Hepatocyte (in vitro differentiated cells): Measurements from ENCODE around the gene TBR1. TPM values are rescaled to one million over a fixed set of nuclear protein-coding genes. Genes with fewer than 3 reads are reported as not detected.

Experiments used
- DNase-seq: peaks from one replicate; pipeline ENCODE4 v3.0.0-alpha.2; 2016; ENCODE audit warnings: low spot score
- H2AFZ ChIP-seq: fragments of 200-600 bp; sonication (generic); 2 replicates; pipeline ENCODE4 v1.6.0; 2016; ENCODE audit warnings: antibody characterized with exemption, mild to moderate bottlenecking
- H3K27ac ChIP-seq: fragments of 200-600 bp; sonication (generic); 2 replicates; pipeline ENCODE4 v1.5.1; 2016; ENCODE audit warnings: mild to moderate bottlenecking
- H3K27me3 ChIP-seq: fragments of 200-600 bp; sonication (generic); 2 replicates; pipeline ENCODE4 v1.6.1; 2016
- H3K36me3 ChIP-seq: fragments of 200-600 bp; sonication (generic); replicated peaks from 2 replicates; pipeline ENCODE4 v1.5.1; 2016; ENCODE audit warnings: low read depth; ENCODE audit not compliant: insufficient read depth
- H3K4me1 ChIP-seq: fragments of 200-600 bp; sonication (generic); 2 replicates; pipeline ENCODE4 v1.5.1; 2016; ENCODE audit warnings: mild to moderate bottlenecking, moderate library complexity; ENCODE audit not compliant: insufficient read depth
- H3K4me2 ChIP-seq: fragments of 200-600 bp; sonication (generic); 2 replicates; pipeline ENCODE4 v1.6.0; 2016
- H3K4me3 ChIP-seq: fragments of 200-600 bp; sonication (generic); 2 replicates; pipeline ENCODE4 v1.5.1; 2016; ENCODE audit warnings: mild to moderate bottlenecking
- H3K79me2 ChIP-seq: fragments of 200-600 bp; sonication (generic); 2 replicates; pipeline ENCODE4 v1.6.0; 2017; ENCODE audit warnings: mild to moderate bottlenecking
- H3K9me2 ChIP-seq: fragments of 200-600 bp; sonication (generic); replicated peaks from 2 replicates; pipeline ENCODE4 v1.6.0; 2017; ENCODE audit warnings: mild to moderate bottlenecking; ENCODE audit not compliant: insufficient read depth
- H3K9me3 ChIP-seq: fragments of 200-600 bp; sonication (generic); 2 replicates; pipeline ENCODE4 v1.5.1; 2016; ENCODE audit warnings: low read depth, mild to moderate bottlenecking
- H4K20me1 ChIP-seq: fragments of 200-600 bp; sonication (generic); 2 replicates; pipeline ENCODE4 v1.6.0; 2016; ENCODE audit warnings: mild to moderate bottlenecking; ENCODE audit not compliant: insufficient read depth, poor library complexity, severe bottlenecking
- EZH2 ChIP-seq: fragments of 200-600 bp; sonication (generic); IDR thresholded peaks from 2 replicates; pipeline ENCODE4 v1.6.1; 2016; ENCODE audit warnings: antibody characterized with exemption, mild to moderate bottlenecking, borderline replicate concordance
- EZH2phosphoT487 ChIP-seq: fragments of 200-600 bp; sonication (generic); IDR thresholded peaks from one replicate; pipeline ENCODE4 v1.6.1; 2018; ENCODE audit warnings: antibody characterized with exemption, mild to moderate bottlenecking, low read depth, moderate library complexity; ENCODE audit not compliant: unreplicated experiment, severe bottlenecking
- WGBS: methylation state at CpG from one replicate; pipeline ENCODE4 v1.1.6; 2016; ENCODE audit warnings: low lambda C conversion rate; ENCODE audit errors: missing lambda C conversion rate; 5-methylcytosine and 5-hydroxymethylcytosine counted together
- polyA plus RNA-seq: library from polyadenylated mRNA; unstranded; fragments of >200 nt; fragmentation: Nextera tagmentation; extraction: Ambion mirVana; gene quantifications from 2 replicates; pipeline ENCODE4 v1.2.1, GENCODE V29; 2016
- total RNA-seq: library from RNA; depleted of rRNA; stranded (reverse); fragments of >200 nt; gene quantifications from 2 replicates; pipeline ENCODE4 v1.2.3, GENCODE V29; 2014
- TF ChIP-seq, protein P1 (sequence below): fragments of 200-600 bp; sonication (generic); IDR thresholded peaks from 2 replicates; pipeline ENCODE4 v1.5.1; 2016; ENCODE audit warnings: antibody characterized with exemption, mild to moderate bottlenecking; ENCODE audit not compliant: poor library complexity

The TBR1 gene
- total and polyA plus RNA-seq, 2 experiments from 2014 or later = not detected

DNA sequence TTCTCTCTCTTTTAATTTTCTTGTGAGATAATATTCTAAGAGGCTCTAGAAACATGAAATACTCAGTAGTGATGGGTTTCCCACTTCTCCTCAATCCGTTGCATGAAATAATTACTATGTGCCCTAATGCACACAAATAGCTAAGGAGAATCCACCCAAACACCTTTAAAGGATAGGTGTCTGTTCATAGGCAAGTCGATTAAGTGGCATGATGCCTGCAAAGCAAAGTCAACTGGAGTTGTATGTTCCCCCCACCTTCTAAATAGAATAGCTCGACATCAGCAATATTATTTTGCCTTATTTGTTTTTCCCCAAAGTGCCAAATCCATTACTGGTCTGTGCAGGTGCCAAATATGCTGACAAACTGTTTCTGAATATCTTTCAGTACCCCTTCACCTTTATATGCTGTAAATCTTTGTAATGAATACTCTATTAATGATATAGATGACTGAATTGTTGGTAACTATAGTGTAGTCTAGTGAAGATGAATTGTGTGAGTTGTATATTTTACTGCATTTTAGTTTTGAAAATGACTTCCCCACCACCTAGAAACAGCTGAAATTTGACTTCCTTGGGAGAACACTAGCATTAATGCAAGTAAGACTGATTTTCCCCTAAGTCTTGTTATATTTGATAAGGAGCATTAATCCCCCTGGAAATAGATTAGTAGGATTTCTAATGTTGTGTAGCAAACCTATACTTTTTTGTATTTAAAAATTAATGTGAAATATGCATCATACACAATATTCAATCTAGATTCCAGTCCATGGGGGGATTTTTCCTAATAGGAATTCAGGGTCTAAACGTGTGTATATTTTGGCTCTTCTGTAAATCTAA is 9.0 kb downstream of the TBR1 start:
- H3K79me2 ChIP-seq = no peaks in the 10 kb centered on the region
- no peak overlapping the region for H3K4me2 ChIP-seq
- no peak for DNase-seq
- TF ChIP-seq, protein P1, sequence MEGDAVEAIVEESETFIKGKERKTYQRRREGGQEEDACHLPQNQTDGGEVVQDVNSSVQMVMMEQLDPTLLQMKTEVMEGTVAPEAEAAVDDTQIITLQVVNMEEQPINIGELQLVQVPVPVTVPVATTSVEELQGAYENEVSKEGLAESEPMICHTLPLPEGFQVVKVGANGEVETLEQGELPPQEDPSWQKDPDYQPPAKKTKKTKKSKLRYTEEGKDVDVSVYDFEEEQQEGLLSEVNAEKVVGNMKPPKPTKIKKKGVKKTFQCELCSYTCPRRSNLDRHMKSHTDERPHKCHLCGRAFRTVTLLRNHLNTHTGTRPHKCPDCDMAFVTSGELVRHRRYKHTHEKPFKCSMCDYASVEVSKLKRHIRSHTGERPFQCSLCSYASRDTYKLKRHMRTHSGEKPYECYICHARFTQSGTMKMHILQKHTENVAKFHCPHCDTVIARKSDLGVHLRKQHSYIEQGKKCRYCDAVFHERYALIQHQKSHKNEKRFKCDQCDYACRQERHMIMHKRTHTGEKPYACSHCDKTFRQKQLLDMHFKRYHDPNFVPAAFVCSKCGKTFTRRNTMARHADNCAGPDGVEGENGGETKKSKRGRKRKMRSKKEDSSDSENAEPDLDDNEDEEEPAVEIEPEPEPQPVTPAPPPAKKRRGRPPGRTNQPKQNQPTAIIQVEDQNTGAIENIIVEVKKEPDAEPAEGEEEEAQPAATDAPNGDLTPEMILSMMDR = no peak
- peak; percentile 15 for TF ChIP-seq EZH2
- no peak for TF ChIP-seq EZH2phosphoT487
- peaks cover 19% of the 10 kb centered on the region for H3K4me1 ChIP-seq
- no peaks in the 10 kb centered on the region for H4K20me1 ChIP-seq
- no peaks in the 10 kb centered on the region for H3K9me2 ChIP-seq
- H3K36me3 ChIP-seq = no peaks in the 10 kb centered on the region
- WGBS = 36% methylated on average over 4 of the region's 4 CpGs
- no peak overlapping the region for H2AFZ ChIP-seq
- no peaks in the 10 kb centered on the region for H3K9me3 ChIP-seq
- H3K4me3 ChIP-seq = no peak overlapping the region
- H3K27me3 ChIP-seq = peaks cover 100% of the 10 kb centered on the region
- H3K27ac ChIP-seq = no peak overlapping the region

DNA sequence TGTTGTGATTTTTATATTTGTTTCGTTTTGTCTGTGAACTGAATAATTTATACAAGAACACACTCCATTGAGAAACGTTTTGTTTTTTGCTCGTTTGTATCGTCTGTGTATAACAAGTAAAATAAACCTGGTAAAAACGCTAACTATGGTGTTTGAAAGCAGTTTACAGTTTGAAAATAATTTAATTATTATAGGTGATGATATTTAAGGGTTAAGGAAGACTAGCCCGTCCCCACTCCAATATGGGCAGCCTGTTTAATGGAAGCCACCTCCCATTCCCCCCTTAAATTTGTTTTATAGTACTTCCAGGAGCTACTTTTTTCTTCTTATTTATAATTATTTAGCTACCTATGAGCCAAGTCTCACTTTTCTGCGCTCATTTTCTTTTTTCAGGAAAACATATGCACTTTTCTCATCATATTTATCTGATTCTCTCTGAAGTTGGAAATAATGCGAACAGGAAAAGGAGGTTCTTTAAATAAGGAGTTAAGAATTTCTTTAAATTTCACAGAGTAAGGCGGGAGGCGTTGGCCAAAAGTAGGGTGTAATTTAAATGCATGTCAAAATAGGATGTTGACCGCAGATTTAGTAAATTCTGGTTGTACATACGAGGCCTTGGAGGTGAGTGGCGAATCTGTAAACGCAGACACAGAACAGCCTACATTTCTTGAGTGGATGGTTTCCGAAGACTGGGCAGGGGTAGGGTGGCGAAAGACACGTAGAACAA is 9.8 kb downstream of the TBR1 start:
- no peaks in the 10 kb centered on the region for H4K20me1 ChIP-seq
- H3K27ac ChIP-seq = no peak overlapping the region
- peaks cover 100% of the 10 kb centered on the region for H3K27me3 ChIP-seq
- H3K4me1 ChIP-seq = peaks cover 19% of the 10 kb centered on the region
- no peaks in the 10 kb centered on the region for H3K36me3 ChIP-seq
- TF ChIP-seq EZH2 (no peak), EZH2phosphoT487 (no peak)
- TF ChIP-seq, protein P1 = no peak
- H2AFZ ChIP-seq = no peak overlapping the region
- no peaks in the 10 kb centered on the region for H3K79me2 ChIP-seq
- H3K4me2 ChIP-seq = no peak overlapping the region
- H3K4me3 ChIP-seq = no peak overlapping the region
- 45% methylated on average over 17 of the region's 17 CpGs for WGBS
- H3K9me3 ChIP-seq = no peaks in the 10 kb centered on the region
- DNase-seq = no peak
- H3K9me2 ChIP-seq = no peaks in the 10 kb centered on the region

DNA sequence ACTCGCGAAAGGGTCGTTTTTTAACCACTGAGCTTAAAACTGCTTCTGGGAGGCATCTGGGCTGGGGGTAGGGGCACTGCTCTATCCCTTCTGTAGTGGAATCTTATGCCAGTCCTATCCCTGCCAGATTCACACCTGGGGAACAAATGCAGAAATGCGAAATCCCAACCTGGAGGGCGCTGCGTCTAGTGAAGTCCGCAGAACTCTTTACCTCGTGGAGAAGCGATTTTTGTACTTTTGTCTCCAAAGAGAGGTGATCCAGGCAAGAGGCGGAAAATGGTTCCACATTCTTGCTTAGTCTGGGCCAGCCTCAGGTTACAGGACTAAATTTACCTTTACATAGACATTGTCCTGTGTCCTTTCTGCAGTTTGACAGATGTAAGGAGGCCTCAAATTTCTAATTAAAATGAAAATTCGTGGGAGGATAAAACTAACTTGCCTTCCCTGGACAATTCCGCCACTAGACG is 10.4 kb downstream of the TBR1 start:
- Histone ChIP-seq H2AFZ (no peak overlapping the region), H3K9me2 (no peaks in the 10 kb centered on the region), H3K27me3 (peaks cover 100% of the 10 kb centered on the region), H3K4me1 (peaks cover 19% of the 10 kb centered on the region), H3K4me3 (peak overlapping the region; percentile 42), H3K4me2 (peak overlapping the region; percentile 88), H3K27ac (no peak overlapping the region), H4K20me1 (no peaks in the 10 kb centered on the region), H3K36me3 (no peaks in the 10 kb centered on the region), H3K9me3 (no peaks in the 10 kb centered on the region), H3K79me2 (no peaks in the 10 kb centered on the region)
- no peak for DNase-seq
- TF ChIP-seq, protein P1 = peak; percentile 58
- peak; percentile 57 for TF ChIP-seq EZH2
- TF ChIP-seq EZH2phosphoT487 = no peak
- 13% methylated on average over 13 of the region's 13 CpGs for WGBS
